Urinary bladder (tissue), 4 donors: Measurements from ENCODE around the gene TERC. TPM values are rescaled to one million over a fixed set of nuclear protein-coding genes. Genes with fewer than 3 reads are reported as not detected.

ENCODE experiments used
- DNase-seq: peaks from one replicate; pipeline ENCODE4 v3.0.0-alpha.2; 2015; ENCODE audit errors: extremely low spot score
- H3K27ac ChIP-seq: one replicate; pipeline ENCODE4 v1.5.1; 2013; ENCODE audit warnings: low read depth, mild to moderate bottlenecking, moderate library complexity
- H3K36me3 ChIP-seq: one replicate; pipeline ENCODE4 v1.6.1; 2013; ENCODE audit warnings: mild to moderate bottlenecking, moderate library complexity; ENCODE audit not compliant: insufficient read depth
- H3K4me1 ChIP-seq: one replicate; pipeline ENCODE4 v1.6.1; 2013; ENCODE audit warnings: mild to moderate bottlenecking, moderate library complexity; ENCODE audit not compliant: insufficient read depth
- H3K4me3 ChIP-seq: one replicate; pipeline ENCODE4 v1.5.1; 2013; ENCODE audit warnings: low read depth, low read length
- WGBS: extraction: QIAGEN DNeasy Blood & Tissue Kit; methylation state at CpG from one replicate; pipeline ENCODE4 v1.1.7; 2013; 5-methylcytosine and 5-hydroxymethylcytosine counted together
- polyA plus RNA-seq: library from polyadenylated mRNA; stranded (reverse); fragments of 200-250 nt; gene quantifications from one replicate; pipeline ENCODE4 v1.2.3, GENCODE V29; 2013
- total RNA-seq: library from RNA; depleted of rRNA; stranded (reverse); fragments of >200 nt; gene quantifications from one replicate; pipeline ENCODE4 v1.2.3, GENCODE V29; 2014
- donor health status: healthy with polysubstance abuse.
- donor health status: healthy.

TERC gene
- 108 TPM for total RNA-seq
- polyA plus RNA-seq: not detected

- DNase-seq: peak; percentile 92
- Histone ChIP-seq H3K4me3 (peak within 1 kb of the TSS; percentile 73), H3K27ac (peak within 1 kb of the TSS; percentile 96), H3K4me1 (no peaks in the 10 kb centered on the region), H3K36me3 (no peaks in the 10 kb centered on the region)
- WGBS: 7% methylated on average over 42 of the region's 42 CpGs
Measured at GRCh38 chr3:169764882-169765612, at the start of gene TERC. TERC (minus strand) TSS chr3:169765060.

GRCh38 chr3:169813757-169814517, 49.1 kb upstream of the TERC start:
- no peak for DNase-seq
- 66% methylated on average over 27 of the region's 27 CpGs for WGBS
- H3K27ac ChIP-seq: no peak overlapping the region
- no peaks in the 10 kb centered on the region for H3K36me3 ChIP-seq
- H3K4me3 ChIP-seq: peak overlapping the region; percentile 74
- H3K4me1 ChIP-seq: no peaks in the 10 kb centered on the region

- 59% methylated on average over 8 of the region's 8 CpGs for WGBS
- no peak for DNase-seq
- Histone ChIP-seq H3K4me3 (peak overlapping the region; percentile 74), H3K27ac (no peak overlapping the region), H3K4me1 (no peaks in the 10 kb centered on the region), H3K36me3 (no peaks in the 10 kb centered on the region)
Measured at GRCh38 chr3:169813278-169813677, 48.4 kb upstream of the TERC start.

GRCh38 chr3:169812332-169813235, 47.7 kb upstream of the TERC start, which contains the start of the genes LRRC34 and LRRIQ4:
LRRC34 (minus strand) TSS chr3:169812904; CDS start chr3:169812548, 356 bp downstream.
LRRIQ4 (plus strand) TSS chr3:169812870; CDS start chr3:169821922, 9,052 bp downstream.
- 5% methylated on average over 56 of the region's 56 CpGs for WGBS
- H3K4me1 ChIP-seq: no peaks in the 10 kb centered on the region
- peak within 1 kb of the TSS; percentile 62 for H3K27ac ChIP-seq
- DNase-seq: peak; percentile 25
- H3K36me3 ChIP-seq: no peaks in the 10 kb centered on the region
- H3K4me3 ChIP-seq: peak within 1 kb of the TSS; percentile 74

GRCh38 chr3:169811631-169812331, 46.9 kb upstream of the TERC start:
- Histone ChIP-seq H3K4me3 (peak overlapping the region; percentile 74), H3K4me1 (no peaks in the 10 kb centered on the region), H3K36me3 (no peaks in the 10 kb centered on the region), H3K27ac (peak overlapping the region; percentile 62)
- DNase-seq: peak; percentile 7
- 2% methylated on average over 29 of the region's 29 CpGs for WGBS

GRCh38 chr3:169809230-169809795, 44.5 kb upstream of the TERC start:
- H3K27ac ChIP-seq: no peak overlapping the region
- no peaks in the 10 kb centered on the region for H3K4me1 ChIP-seq
- WGBS: 42% methylated on average over 2 of the region's 2 CpGs
- DNase-seq: no peak
- H3K4me3 ChIP-seq: no peak overlapping the region
- H3K36me3 ChIP-seq: no peaks in the 10 kb centered on the region

- Histone ChIP-seq H3K27ac (no peak overlapping the region), H3K4me3 (no peak overlapping the region), H3K36me3 (no peaks in the 10 kb centered on the region), H3K4me1 (no peaks in the 10 kb centered on the region)
- DNase-seq: no peak
- 94% methylated on average over 3 of the region's 3 CpGs for WGBS
Measured at GRCh38 chr3:169804681-169805080, 39.8 kb upstream of the TERC start.

- Histone ChIP-seq H3K36me3 (peaks cover 3% of the 10 kb centered on the region), H3K27ac (no peak overlapping the region), H3K4me3 (no peak overlapping the region), H3K4me1 (no peaks in the 10 kb centered on the region)
- DNase-seq: no peak
- WGBS: 98% methylated on average over 1 of the region's 1 CpG
Measured at GRCh38 chr3:169792359-169792758, 27.5 kb upstream of the TERC start.

GRCh38 chr3:169790687-169791429, 26.0 kb upstream of the TERC start:
- no peak for DNase-seq
- no peak overlapping the region for H3K4me3 ChIP-seq
- no peak overlapping the region for H3K27ac ChIP-seq
- H3K36me3 ChIP-seq: peaks cover 7% of the 10 kb centered on the region
- 90% methylated on average over 4 of the region's 4 CpGs for WGBS
- H3K4me1 ChIP-seq: no peaks in the 10 kb centered on the region

GRCh38 chr3:169790219-169790618, 25.4 kb upstream of the TERC start:
- Histone ChIP-seq H3K4me3 (no peak overlapping the region), H3K36me3 (peaks cover 7% of the 10 kb centered on the region), H3K4me1 (no peaks in the 10 kb centered on the region), H3K27ac (no peak overlapping the region)
- DNase-seq: no peak

GRCh38 chr3:169787791-169788190, 22.9 kb upstream of the TERC start:
- H3K27ac ChIP-seq: no peak overlapping the region
- H3K36me3 ChIP-seq: peaks cover 7% of the 10 kb centered on the region
- no peak for DNase-seq
- WGBS: 83% methylated on average over 1 of the region's 1 CpG
- H3K4me1 ChIP-seq: no peaks in the 10 kb centered on the region
- H3K4me3 ChIP-seq: no peak overlapping the region

GRCh38 chr3:169787120-169787519, 22.3 kb upstream of the TERC start:
- H3K27ac ChIP-seq: no peak overlapping the region
- H3K36me3 ChIP-seq: peaks cover 7% of the 10 kb centered on the region
- no peaks in the 10 kb centered on the region for H3K4me1 ChIP-seq
- no peak for DNase-seq
- no peak overlapping the region for H3K4me3 ChIP-seq
- 96% methylated on average over 4 of the region's 4 CpGs for WGBS
